Left kidney (tissue), 8 donors: ENCODE results near the gene LMNA. TPM values are rescaled to one million over a fixed set of nuclear protein-coding genes. Genes with fewer than 3 reads are reported as not detected.
A peak's percentile ranks its signal among the peaks of the same experiment; 100 is the strongest.
"Not testable (repeated sequence)": the region's sequence is repeated elsewhere in the genome, so short reads cannot be mapped to it uniquely, and the experiment has no call there.

Source experiments
- DNase-seq: peaks from one replicate; pipeline ENCODE4 v3.0.0-alpha.2; 2013
- long read RNA-seq, 8 donors: transcript quantifications; one replicate each; lab custom pipeline, GENCODE V29; 2026
- polyA plus RNA-seq: library from polyadenylated mRNA; unstranded; fragments of 120-200 nt; gene quantifications from one replicate; pipeline ENCODE4 v1.2.1, GENCODE V29; 2013; ENCODE audit not compliant: insufficient read length

The LMNA gene
- 74.2 TPM for polyA plus RNA-seq
- long read RNA-seq, donor 1, transcript LMNA-206 (12 exons, 3,190 nt): major isoform, 15 of 133 reads
- long read RNA-seq, donor 1, partial matches to known transcripts: 118 of 133 reads
- long read RNA-seq, donor 1, other reads (novel, unspliced or antisense): 0 of 133 reads
- long read RNA-seq, donor 2, transcript LMNA-206 (12 exons, 3,190 nt): major isoform, 11 of 25 reads
- long read RNA-seq, donor 2, partial matches to known transcripts: 13 of 25 reads
- long read RNA-seq, donor 2, other reads (novel, unspliced or antisense): 0 of 25 reads
- long read RNA-seq, donor 3, partial matches to known transcripts: 12 of 17 reads
- long read RNA-seq, donor 3, other reads (novel, unspliced or antisense): 0 of 17 reads
- long read RNA-seq, donor 4: 0 reads
- long read RNA-seq, donor 5, transcript LMNA-206 (12 exons, 3,190 nt): major isoform, 11 of 33 reads
- long read RNA-seq, donor 5, partial matches to known transcripts: 21 of 33 reads
- long read RNA-seq, donor 5, other reads (novel, unspliced or antisense): 0 of 33 reads
- long read RNA-seq, donor 6, transcript LMNA-206 (12 exons, 3,190 nt): major isoform, 5 of 28 reads
- long read RNA-seq, donor 6, partial matches to known transcripts: 21 of 28 reads
- long read RNA-seq, donor 6, other reads (novel, unspliced or antisense): 0 of 28 reads
- long read RNA-seq, donor 7, transcript LMNA-206 (12 exons, 3,190 nt): major isoform, 17 of 62 reads
- long read RNA-seq, donor 7, partial matches to known transcripts: 39 of 62 reads
- long read RNA-seq, donor 7, other reads (novel, unspliced or antisense): 0 of 62 reads
- long read RNA-seq, donor 8, partial matches to known transcripts: 14 of 18 reads
- long read RNA-seq, donor 8, other reads (novel, unspliced or antisense): 0 of 18 reads

DNA sequence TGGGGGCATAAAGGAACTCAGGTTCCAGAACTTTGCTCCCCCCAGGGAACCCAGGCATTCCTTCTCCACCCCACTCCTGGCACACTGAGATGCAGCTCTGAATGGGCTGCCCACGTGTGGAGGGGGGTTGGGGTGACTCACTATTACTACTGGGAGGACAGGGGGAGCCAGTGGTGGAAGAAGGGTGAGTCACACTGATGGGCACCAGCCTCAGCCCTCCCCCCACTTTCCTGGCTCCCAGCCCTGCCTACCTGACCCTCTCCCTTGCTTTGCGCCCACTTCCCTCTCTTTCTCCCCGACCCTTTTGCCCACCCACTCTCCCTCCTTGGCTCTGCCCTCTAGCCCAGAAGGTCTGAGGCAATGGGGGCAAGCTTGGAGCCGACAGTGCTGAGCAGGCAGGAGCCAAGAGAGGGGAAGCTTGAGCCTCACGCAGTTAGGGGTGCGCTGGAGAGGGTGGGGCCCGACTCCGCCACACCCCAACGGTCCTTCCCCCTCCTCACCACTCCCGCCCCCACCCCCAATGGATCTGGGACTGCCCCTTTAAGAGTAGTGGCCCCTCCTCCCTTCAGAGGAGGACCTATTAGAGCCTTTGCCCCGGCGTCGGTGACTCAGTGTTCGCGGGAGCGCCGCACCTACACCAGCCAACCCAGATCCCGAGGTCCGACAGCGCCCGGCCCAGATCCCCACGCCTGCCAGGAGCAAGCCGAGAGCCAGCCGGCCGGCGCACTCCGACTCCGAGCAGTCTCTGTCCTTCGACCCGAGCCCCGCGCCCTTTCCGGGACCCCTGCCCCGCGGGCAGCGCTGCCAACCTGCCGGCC is at the start of gene LMNA:
Gene LMNA (plus strand): TSS at position 611 of the 818 bp plus-strand sequence. CDS start 208 bp downstream, outside the sequence.
- peak; percentile 68 for DNase-seq

DNA sequence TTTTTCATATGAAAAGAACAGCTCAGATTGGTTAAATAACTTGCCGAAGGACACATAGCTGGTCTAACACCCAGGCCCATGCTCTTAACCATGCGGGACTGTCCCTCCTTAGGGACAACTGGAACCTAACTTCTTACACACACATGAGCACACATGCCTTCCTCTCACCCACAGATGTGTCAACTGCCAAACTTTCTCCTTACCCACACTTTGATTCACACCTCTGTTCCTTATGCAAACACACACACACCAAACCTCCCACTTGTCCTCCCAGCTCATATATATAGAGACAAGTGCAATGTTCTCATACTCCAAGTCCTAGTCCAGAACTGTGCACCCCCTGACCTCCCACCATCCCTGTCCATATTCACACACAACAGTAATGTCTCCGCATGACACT is 49.3 kb upstream of the LMNA start:
- DNase-seq: no peak

DNA sequence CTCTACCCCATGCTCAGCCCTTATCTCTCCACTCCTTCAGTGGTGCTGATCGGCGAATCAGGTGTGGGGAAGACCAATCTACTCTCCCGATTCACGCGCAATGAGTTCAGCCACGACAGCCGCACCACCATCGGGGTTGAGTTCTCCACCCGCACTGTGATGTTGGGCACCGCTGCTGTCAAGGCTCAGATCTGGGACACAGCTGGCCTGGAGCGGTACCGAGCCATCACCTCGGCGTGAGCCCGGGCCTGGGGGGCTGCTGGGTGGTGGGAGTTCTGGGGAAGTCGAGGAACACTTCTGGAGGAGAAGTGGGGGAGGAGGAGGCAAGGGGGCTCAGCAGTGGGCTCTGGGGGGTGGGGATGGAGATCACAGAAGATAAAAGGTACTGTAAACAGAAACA is 48.6 kb upstream of the LMNA start:
- DNase-seq: no peak

DNA sequence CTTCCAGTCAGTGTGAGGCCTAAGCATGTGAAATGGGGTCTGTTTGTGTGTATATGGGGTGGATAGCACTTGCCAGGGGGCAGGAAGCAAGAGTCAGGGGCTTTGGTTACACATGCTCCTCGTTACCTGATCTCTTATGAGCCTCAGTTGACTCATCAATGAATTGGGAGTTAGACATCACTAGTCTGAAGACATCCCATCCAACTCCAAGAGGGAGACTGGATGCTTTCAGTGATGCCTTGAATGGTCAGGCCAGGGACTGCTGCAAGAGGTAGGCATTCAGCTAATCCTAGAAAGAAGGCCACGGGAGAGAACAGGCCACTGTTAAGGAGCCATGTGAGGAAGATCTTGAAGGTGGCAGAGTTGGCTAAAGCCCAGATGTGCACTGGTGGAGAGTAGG is 47.2 kb upstream of the LMNA start:
- no peak for DNase-seq

GRCh38 chr1:156069490-156070455 is 44.7 kb upstream of the LMNA start:
- DNase-seq: no peak

DNA sequence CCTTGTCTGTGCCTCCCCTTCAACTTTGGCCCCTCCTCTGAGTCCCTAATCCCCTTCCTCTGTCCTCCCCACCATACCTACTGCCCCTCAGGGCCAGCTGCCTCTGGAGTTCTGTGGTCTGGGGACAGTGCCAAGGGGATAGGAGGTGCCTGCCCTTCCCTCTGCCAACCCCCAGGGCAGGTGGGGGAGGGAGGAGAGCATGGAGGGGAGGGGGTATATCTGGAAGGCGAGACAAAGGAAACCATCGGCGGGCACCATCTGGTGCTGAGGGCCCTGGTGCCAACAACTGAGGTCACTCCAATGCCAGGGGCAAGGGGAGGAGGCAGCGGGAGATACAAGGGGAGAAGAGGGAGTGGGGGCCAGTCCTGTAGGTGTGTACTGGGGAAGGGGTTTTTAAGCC is 44.0 kb upstream of the LMNA start:
- DNase-seq: no peak

DNA sequence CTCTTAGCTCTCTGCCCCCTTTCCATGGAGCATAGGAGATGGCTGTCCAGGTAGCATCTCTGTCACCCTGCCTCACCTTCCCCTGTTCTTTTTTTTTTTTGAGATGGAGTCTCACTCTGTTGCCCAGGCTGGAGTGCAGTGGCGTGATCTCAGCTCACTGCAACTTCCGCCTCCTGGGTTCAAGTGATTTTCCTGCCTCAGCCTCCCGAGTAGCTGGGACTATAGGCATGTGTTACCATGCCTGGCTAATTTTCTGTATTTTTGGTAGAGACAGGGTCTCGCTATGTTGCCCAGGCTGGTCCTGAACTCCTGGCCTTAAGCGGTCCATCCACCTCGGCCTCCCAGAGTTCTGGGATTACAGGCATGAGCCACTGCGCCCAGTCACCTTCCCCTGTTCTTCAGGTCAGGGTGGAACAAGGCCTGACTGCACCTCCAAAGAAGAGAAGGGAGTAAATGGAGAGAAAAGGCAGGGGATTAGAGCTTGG is 43.1 kb upstream of the LMNA start:
- not testable (repeated sequence) for DNase-seq

DNA sequence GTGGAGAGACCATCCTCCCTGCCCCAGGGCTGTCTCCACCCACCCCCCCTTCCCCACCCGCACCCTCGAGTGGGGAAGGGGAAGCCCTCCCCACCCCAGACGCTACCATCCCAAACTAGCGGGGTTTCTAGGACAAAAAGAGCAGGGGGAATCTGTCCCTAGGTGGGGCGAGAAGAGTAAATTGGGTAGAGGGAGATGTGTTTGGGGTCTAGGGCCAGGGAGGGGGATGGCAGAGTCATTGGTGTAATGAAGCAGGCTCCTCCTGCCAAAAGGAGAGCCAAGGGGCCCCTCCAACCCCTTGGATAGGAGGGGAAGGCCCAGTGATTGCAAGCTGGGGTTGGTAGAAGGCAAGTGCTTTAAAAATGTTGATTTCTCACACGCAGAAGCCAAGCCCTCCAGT is 42.3 kb upstream of the LMNA start:
- no peak for DNase-seq

DNA sequence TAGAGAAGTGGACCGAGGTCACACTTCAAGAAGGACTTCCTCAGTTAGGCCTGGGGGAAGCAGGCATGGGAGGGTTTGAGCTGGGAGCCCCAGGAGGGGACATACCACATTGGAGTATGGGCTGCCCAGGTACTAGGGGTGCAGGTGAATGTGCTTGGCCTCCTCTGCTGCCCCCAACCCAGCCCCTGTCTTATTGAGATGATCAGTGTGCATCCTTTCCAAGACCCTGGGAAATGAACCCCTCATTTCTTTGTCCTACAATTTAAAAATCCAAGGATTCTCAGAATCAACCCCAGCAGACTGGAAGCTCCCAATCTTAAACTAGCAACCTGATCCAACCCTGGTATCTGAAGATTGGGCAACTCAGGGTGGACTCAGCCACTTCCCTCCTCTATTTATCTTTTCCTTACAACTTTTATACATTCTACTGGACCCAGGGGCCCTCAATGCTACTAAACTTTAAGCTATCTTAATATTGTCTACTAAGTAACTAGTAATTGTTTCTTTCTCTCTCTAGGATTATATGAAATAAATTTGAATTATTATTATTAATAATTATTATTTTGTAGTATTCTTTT is 41.3 kb upstream of the LMNA start:
- no peak for DNase-seq

- DNase-seq: no peak
Observed at GRCh38 chr1:156073740-156074139, 40.8 kb upstream of the LMNA start.

GRCh38 chr1:156074661-156075060 is 39.9 kb upstream of the LMNA start:
- DNase-seq: no peak

DNA sequence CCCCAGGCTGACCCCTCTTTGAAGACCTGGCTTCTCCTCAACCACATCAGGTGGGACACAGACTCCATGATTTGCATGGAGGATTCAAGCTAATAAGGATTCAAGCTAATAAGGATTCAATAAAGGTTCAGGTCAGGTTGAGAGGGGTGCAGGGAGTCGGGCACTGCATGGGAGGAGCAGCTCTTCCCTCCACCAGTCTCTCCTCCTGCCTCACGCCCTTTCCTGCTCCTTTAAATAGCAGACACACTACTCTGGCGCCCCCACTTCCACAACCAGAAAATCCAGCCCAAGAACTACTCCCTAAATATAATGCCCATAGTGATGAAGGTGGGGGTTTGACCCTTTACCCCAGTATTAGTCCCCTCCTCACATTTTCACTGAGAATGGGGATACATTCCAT is 39.3 kb upstream of the LMNA start:
- no peak for DNase-seq

DNA sequence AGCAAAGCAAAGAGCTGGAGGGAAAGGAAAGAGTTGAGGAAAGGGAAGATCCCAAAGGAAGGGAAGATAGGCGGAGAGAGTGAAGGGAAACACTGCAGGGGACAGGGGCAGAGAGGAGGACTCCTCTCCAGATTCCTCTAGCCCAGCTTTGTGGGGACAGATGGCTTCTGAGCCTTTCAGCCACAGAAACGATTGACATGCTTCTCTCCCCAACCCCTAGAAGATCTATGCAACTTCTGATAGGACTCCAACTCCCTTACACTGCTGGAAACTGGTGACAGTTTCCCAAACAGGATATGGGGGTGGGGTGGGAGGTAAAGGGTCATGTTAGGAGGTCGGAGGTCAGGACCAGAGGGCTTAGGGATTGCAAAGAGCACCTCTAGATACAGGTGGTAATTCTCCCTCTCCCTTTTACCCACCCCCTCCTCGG is 38.7 kb upstream of the LMNA start:
- no peak for DNase-seq

DNA sequence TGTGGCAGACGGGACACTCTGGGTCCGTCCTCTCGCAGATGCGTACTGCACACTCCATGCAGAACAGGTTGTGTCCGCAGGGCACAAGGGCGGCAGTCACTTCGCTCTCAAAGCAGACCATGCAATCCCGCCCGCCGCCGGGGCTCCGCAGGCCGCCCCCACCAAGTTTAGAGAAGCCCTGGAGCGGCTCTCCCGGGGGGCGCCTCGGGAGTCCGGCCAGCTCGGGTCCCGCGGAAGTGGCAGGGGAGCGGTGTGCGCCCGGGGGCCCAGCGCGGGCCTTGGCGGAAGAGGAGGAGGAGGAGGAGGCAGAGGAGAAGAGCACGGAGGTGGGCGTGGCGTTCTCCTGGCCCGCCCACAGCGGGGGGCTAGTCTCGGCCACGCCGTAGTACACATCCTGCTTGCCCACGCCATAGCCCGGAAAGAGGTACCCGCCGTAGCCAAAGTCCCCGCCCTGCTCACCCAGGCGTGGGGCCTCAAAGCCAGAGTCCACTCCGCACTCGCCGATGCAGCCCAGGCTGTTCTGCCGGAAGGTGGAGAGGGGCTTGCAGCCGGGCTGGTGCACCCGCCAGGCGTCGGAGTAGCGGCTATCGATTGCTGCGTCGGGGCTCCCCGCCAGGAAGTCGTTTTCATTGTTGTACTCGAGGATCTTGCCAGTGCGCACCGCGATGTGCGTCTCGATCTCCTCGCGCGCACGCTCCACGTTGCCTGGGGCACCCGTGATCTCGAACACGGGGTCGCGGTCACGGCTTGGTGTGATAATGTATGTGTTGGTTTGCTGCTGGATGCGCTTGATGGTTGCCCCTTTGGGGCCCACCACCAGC is 37.7 kb upstream of the LMNA start:
- DNase-seq: no peak

DNA sequence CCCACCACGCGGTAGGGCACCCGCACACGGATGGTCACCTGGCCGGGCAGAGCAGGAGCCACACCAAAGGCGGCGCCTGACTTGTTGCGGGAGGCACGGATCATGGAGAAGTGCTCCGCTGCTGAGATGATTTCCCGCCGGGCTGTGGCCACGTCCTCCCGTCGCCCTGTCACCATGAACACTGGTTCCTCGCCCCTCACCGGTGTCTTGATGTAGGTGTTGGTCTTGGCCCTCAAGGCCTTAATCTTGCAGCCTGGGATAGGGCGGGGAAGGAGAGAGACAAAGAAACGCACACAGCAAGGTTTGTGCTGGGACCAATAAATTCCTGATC is 37.1 kb upstream of the LMNA start:
- no peak for DNase-seq

DNA sequence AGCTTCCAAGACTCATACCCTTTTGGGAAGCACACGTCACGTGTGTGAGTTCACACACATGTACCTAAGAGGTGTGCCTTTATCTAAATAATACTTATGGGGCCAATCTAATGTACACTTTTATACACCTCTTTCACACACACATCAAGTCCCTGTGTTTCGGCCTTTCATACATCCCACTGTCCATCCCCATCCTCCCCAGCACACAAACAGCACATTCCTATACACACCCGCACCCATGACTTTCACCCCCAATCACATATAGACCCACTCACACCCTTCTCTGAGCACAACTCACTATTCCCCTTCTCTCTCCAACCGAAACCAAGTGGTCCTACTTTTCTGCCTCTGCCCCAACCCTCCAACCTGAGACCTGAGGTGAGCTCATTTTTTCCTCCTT is 35.8 kb upstream of the LMNA start:
- DNase-seq: no peak

GRCh38 chr1:156079762-156080161 is 34.7 kb upstream of the LMNA start:
- DNase-seq: no peak

DNA sequence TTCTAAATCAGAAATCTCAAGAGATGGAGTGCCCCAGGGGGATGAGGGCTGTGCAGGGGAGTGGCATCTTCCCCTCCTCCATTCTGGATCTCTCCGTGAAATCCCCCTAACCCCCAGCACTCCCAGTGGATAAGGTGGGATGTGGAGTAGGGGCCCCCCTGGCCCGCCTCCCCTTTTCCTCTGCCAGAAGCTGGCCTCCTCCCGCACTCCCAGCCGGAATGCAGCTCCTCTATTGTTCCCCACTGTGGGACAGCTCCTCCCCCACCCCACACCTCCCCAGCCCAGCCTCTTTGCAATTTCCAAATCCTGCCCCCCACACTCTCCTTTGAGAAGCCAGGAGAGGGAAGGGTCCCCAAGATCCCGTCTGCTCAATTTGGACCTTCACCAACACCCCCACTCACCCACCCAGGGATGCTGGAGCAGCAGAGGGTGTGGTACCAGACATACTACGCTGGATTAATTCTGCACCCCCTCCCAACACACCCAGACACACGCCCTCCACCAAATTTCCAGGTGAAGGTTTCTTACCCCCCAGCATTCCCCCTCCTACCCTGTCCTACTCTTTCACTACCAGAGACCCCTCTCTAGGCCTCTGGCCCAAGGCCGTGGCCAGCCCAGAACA is 34.2 kb upstream of the LMNA start:
- DNase-seq: no peak

DNA sequence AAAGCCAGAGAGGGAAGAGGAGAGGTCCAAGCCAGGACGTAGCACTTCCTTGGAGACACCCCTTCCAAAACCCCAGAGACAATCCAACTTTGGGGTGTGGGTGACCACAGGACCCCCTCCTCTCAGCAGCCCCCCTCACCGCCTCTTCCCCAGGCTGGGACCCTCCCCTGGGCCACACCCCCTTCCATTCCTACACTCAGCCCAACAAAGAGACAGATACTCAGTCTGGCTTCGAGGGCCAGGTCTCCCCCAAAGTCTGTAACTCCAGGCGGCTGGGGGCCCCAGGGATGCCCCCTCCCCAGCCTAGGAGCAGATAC is 33.7 kb upstream of the LMNA start:
- no peak for DNase-seq
